ENCODE measurements around the gene TMEM130. TPM values are rescaled to one million over a fixed set of nuclear protein-coding genes. Genes with fewer than 3 reads are reported as not detected.

The TMEM130 gene
- polyA plus RNA-seq, 1 of the 3 experiments (the other 2 are of a cell fraction) = 1.2 TPM

GRCh38 chr7:98864731-98865453, 4.9 kb downstream of the TMEM130 start:
- TF ChIP-seq USF2 (IDR thresholded peaks at IDR 0.05; ENCODE audit: borderline replicate concordance, low read depth, low read length) = no peak
- no peak for TF ChIP-seq FOXJ3 (CRISPR knock-in tag; IDR thresholded peaks at IDR 0.05)
- no peak for TF ChIP-seq YY1 (IDR thresholded peaks at IDR 0.05; ENCODE audit: low read depth)
- TF ChIP-seq USF1 (IDR thresholded peaks at IDR 0.05; ENCODE audit: borderline replicate concordance, low read depth) = no peak
- no peak for TF ChIP-seq GABPA (IDR thresholded peaks at IDR 0.05; ENCODE audit: low read depth)
- no peak for TF ChIP-seq EP300 (IDR thresholded peaks at IDR 0.05; ENCODE audit: borderline replicate concordance in 1 of 2, low read depth in 1 of 2, low read length in 1 of 2)
- no peak for TF ChIP-seq FOXM1 (IDR thresholded peaks at IDR 0.05; ENCODE audit: low read depth)
- TF ChIP-seq MXI1 (IDR thresholded peaks at IDR 0.05; ENCODE audit: low read depth, low read length) = no peak
- TF ChIP-seq RFX5 (IDR thresholded peaks at IDR 0.05; ENCODE audit: low read length) = no peak
- TF ChIP-seq, protein P1, sequence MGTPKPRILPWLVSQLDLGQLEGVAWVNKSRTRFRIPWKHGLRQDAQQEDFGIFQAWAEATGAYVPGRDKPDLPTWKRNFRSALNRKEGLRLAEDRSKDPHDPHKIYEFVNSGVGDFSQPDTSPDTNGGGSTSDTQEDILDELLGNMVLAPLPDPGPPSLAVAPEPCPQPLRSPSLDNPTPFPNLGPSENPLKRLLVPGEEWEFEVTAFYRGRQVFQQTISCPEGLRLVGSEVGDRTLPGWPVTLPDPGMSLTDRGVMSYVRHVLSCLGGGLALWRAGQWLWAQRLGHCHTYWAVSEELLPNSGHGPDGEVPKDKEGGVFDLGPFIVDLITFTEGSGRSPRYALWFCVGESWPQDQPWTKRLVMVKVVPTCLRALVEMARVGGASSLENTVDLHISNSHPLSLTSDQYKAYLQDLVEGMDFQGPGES (IDR thresholded peaks at IDR 0.05; ENCODE audit: low read depth, low read length) = no peak
- no peak for TF ChIP-seq RXRA (IDR thresholded peaks at IDR 0.05; ENCODE audit: borderline replicate concordance, low read depth)
- TF ChIP-seq MAX (IDR thresholded peaks at IDR 0.05; ENCODE audit: low read depth) = no peak
- TF ChIP-seq RAD21 (IDR thresholded peaks at IDR 0.05; ENCODE audit: low read length) = no peak
- TF ChIP-seq GATA2 (CRISPR knock-in tag; IDR thresholded peaks at IDR 0.05) = no peak
- H3K27ac ChIP-seq (ENCODE audit: low read depth in 2 of 2, low read length in 1 of 2) = no peak overlapping the region
- 61% methylated on average over 14 of the region's 14 CpGs for WGBS (ENCODE audit: low lambda C conversion rate)
- ChIA-PET POLR2A (no interaction called here), CTCF (interaction anchor here (1.4 to 2.7 kb wide), 3 partner anchors 13 to 28 kb away, joined by 5 to 10 read pairs (median 6); partner anchors contain the start of gene TRRAP)
- H2AFZ ChIP-seq (ENCODE audit: low read depth) = no peak overlapping the region
- no peaks in the 10 kb centered on the region for H3K36me3 ChIP-seq (replicated peaks in 1 of 2; ENCODE audit: control insufficient read depth in 1 of 2, insufficient read depth in 2 of 2, low read length in 1 of 2)
- H3K4me3 ChIP-seq (ENCODE audit: low read depth in 2 of 2, low read length in 1 of 2) = no peak overlapping the region
- no peaks in the 10 kb centered on the region for H4K20me1 ChIP-seq (ENCODE audit: insufficient read depth)
- H3K27me3 ChIP-seq (ENCODE audit: insufficient read depth) = peaks cover 21% of the 10 kb centered on the region
- H3K79me2 ChIP-seq (ENCODE audit: insufficient read depth) = no peaks in the 10 kb centered on the region
- H3K4me2 ChIP-seq = no peak overlapping the region
- no peaks in the 10 kb centered on the region for H3K9me3 ChIP-seq
- H3K9ac ChIP-seq = no peak overlapping the region
- H3K9me2 ChIP-seq = no peaks in the 10 kb centered on the region
- H3F3A ChIP-seq (replicated peaks; ENCODE audit: insufficient read depth) = no peaks in the 10 kb centered on the region
- DNase-seq = no peak
- H3K4me1 ChIP-seq (ENCODE audit: control insufficient read depth in 1 of 2, insufficient read depth in 2 of 2, low read depth in 1 of 2, low read length in 1 of 2) = peaks cover 0 to 30% of the 10 kb centered on the region in 2 experiments; a peak in 1 of 4 replicates

Data from SK-N-SH (cell line).